ENCODE measurements around the gene INTS1.

INTS1 gene

DNA sequence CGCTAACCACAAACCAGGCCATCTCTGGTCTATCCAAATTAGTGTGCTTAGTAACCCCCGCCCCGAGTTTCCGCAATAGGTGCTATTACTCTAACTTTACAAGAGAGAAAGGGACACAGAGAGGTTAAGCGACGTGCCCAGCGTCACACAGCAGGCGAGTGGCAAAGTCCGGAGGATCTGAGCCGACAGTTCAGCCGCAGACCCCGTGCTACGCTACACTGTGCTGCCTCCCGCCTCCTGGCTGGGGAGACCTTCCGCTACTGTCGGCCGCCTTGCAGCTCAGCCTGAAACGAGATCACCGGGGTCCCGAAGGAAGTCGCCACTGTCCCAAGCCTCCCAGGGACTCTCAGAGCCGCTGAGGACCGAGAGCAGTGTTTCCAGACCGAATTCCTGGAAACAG is 799 bp downstream of the INTS1 start:
- DNase-seq (ENCODE audit: low spot score), result no peak

DNA sequence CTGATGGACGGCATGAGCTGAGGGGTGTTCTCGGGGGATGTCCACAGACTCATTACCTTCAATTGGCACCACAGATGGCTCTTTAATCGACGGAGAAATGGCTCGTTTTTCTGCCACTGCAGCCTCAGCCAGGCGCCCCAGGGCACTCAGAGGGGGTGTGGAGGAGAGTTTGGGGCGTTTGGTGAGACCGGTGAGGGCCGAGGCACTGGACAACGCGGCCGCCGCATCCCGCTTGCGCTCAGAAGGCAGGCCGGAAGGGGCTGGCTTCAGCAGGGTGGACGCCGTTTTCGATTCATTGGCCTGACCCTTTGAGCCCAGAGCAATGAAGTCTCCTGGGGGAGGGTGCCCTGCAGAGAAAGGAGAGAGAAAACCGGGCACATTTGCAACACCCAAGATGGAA is 1.3 kb downstream of the INTS1 start:
- DNase-seq (ENCODE audit: low spot score), result no peak

DNA sequence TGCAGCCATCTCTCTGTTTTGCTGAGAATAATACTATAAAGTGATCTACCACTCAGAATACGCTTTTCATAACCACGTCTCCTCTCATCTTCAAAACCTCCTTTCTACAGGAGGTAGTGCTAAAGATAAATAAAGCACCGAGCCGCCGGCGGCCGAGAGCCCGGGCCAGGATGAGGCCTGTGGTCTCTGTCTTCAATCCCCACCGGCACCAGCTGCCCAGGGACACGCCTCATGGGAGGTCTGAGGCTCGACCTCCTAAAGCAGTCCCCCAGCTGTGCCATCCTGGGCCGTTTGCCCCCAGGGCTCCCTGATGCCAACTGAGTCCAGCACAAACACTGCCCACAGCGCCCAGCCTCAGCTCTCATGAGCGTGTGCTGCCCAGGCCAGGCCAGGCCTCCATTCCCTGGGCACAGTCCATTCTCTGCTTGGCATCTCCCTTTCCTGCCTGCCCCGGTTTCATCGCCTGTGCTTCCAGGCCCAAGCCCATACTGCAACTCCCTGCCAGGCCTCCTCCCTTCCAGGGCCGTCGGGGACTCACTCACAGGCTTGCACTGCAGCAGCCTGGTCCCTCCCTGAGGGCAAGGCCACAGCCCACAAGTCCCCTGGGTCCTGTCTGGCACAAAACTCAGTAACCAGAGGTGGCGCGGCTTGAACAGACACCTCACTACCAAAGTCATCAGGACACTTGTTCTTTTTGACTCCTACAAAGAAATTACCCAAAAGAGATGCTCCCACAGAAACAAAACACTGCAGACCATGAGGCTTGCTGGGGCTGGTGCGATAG is 2.5 kb downstream of the INTS1 start:
- no peak for DNase-seq (ENCODE audit: low spot score)

DNA sequence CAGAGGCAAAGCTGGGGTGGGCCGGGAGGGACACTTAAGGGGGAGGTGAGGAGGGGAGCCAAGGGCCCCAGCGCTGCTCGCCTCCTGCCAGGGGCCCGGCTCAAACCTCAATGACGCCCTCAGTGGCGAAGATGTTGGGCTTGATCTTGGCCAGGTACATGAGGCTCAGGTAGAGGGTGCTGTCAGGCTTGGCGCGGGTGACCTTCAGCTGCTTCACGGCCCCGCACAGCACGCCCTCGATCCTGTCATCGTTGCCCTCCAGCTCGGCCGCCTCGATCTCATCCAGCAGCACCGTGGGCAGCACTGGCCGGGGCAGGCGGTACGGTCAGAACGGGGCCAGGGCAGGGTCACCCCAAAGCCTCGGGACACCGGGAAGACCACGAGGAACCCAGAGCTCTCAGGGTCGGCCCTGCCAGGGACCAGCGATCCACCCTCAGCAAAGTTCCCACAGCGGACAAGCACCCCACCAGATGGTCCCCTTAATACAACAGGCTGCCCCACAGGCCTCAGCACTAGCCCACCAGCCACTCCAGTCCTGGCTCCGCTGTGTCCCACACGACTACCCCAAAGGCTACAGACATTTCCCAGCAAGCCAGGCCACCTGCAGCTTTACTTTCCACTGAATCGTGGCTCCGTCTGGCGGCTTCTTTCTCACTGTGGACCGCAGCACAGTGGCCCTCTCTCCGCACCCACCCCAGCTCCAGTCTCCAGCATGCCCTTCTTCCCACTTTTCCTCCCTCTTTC is 4.0 kb downstream of the INTS1 start:
- DNase-seq (ENCODE audit: low spot score), result no peak

DNA sequence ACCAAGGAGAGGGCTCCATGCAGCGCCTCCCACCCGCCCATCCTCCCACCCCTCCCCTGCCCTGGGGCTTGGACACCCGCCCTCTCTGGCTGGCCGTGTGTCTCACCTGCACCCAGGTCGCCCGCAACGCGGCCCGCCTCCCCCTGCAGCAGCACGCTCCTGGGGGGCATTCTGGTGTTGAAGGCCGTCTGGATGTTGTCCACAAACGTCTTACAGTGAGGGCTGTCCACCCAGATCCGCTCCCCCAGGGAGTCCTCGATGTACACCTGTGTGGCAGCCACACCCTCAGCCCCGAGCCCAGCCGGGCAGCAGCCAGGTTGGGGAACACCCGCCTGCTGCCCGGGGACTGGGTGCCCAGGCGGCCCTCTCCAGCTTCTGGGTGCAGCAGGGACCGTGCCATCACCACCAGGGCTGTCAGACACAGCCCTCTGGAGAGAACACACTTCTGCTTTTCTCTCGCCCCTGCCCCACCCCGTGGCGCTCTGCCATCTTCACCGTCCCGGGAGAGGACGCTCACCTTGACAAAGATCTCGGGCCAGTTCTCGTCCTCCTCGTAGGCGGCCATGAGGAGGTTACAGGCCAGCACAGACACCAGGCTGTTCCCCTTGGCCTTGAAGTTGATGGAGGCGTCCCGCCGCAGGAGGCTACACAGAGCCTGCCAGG is 4.7 kb downstream of the INTS1 start:
- no peak for DNase-seq (ENCODE audit: low spot score)

DNA sequence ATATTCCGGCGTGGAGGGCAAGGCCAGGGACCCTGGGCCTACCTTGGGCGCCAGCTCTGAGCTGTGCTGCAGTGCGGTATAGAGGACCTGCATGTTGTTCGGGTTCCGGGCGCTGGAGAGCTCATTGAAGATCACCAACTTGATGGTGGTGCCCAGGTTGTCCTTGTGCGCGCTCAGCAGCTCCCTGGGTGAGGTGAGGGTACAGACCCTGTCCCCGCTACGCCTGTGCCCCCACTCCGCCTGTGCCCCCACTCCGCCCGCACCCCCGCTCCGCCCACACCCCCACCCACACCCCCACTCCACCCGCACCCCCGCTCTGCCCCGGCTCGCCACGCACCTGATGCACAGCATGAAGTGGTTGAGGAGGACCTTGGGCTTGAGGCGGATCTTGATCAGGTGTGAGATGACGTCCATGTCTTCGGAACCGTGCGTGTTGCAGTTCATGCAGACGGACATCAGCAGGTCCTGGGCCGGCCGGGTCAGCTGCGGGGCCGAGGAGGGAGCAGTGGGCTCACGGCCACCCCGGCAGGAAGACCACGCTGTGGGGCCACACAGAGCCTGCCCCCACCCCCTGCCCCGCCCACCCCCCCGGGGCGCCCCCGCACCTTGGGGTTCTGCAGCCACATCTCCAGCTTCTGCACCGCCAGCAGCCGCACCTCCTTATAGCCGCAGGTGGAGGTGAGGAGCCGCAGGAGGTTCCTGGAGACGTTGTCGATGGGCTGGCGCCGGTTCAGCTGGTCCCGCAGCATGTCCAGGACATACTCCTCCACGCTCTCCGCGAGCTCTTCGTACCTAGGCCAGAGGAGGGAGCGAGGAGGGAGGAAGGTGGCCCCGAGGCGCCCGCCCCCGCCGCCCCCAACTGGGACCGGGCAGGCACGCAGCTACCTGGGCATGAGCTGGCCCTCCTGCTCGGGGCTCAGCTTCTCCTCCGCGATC is 5.6 kb downstream of the INTS1 start:
- no peak for DNase-seq (ENCODE audit: low spot score)

DNA sequence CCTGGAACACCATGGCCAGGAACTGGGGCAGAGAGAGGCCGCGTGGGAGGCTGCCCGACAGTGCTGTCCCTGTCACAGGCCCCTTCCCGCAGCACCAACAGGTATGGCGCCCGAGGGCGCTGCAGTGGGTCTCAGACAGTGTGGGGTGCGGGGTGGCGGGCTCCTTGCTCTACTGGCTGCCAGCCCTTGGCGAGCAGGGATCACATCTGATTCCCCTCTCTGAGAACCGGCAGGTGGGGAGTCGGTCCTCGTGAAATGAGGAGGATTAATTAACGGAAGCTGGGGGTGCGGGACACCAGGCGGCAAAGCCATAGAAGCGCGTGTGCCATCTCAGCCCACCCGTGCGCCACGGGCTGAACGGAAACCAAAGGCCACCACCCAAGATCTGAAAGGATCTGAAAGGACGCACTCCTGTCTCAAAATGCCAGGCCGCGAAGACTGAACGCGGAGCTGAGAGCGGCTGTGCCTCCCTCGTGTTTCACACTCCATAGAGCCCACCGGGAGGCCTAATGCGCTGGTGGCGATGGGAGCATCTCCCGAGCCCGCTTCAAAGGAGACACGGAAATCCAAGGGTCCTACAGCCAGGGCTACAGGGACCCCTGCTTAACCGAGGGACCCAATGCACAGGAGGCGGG is 6.8 kb downstream of the INTS1 start:
- DNase-seq (ENCODE audit: low spot score), result no peak

DNA sequence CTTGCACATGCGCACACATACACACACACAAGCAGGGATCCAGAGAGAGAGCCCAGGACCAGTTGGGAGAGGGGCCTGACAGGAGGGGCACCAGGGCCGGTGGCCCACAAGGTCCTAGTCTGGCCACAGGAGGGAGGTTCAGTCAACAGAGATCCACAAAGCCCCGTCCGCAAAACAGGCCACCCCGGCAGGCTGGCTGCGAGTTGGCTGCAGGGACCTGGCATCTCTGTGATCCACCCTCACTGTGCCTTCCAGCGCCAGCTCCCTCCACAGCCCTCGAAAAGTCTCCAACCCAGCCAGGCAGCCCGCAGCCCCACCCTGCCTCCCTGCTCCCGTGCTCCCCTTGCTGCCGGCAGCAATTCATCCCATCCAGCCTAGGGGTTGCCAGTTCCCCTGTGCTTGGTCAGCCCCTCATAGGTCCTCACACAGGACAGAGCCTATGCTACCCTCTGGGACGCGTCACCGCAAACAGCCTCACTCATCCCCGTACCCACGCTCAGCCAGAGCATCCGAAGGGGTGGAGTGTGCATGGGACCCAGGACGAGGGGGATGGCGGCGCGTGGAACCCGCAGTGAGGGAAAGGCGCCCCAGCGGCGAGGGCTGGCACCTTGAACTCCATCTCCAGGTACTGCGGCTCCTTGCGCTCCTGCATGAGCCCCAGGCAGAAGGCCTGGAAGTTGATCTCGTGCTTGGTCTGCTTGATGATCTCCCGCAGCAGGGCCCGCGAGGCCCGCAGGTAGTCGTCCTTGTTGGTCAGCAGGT is 7.5 kb downstream of the INTS1 start:
- DNase-seq (ENCODE audit: low spot score), result no peak

DNA sequence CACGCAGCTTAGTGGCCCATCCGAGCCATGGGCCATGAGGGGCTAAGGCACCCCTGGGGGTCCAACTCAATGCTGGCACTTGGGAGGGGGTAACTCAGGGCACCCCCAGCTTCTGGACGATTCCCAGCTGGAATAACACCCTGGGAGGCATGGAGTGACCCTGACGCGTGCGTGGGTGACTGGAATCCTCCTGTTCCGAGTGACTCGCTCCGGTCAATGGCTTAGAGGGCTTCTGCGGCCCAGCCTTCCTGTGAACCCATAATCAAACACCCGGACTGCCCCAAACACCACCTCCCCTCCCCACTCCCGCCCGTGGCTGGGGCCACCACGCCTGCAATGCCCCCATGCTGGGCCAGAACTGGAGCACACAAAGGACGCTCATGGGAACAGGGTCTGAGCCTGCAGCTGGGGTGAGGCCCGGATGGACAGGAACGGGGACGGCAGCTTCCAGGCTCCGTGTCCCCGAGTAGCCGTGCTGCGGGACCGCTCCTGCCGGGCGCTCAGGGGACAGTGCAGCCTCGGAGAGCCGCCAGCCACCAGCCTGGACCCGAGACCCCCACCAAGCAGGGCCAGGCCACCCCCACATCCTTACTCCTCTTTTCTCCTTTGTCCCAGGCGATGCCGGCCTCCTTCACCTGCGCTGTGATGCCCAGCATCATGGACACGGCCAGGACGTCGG is 8.5 kb downstream of the INTS1 start:
- no peak for DNase-seq (ENCODE audit: low spot score)

DNA sequence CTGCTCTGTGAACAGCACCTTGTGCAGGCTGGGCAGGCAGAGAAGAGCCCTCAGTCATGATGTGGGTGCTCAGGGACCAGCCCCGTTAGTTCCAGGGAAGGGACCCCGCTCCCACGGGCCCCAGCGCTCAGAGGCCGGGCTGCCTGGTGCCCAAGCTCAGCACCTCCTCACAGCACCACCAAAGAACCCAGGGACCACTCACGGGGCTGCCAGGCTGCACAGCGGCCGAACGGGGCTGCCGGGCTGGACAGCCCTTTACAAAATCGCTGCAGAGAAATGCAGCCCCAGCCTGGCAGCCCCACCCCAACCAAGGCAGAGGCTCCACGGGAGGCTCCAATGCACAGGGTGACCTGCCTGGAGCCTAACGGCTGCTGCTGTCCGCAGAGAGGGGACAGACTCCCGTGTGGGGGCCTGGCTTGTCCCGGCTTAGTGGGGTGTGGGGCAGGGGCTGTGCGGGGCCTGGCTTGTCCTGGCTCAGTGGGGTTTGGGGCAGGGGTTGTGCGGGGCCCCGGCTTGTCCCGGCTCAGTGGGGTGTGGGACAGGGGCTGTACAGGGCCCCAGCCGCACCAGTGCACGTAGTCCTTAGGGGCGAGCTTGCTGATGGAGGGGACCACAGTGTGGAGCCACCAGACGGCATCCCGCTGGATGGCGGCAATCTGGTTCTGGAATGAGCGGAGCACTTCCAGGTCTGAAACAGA is 9.2 kb downstream of the INTS1 start:
- DNase-seq (ENCODE audit: low spot score), result no peak

DNA sequence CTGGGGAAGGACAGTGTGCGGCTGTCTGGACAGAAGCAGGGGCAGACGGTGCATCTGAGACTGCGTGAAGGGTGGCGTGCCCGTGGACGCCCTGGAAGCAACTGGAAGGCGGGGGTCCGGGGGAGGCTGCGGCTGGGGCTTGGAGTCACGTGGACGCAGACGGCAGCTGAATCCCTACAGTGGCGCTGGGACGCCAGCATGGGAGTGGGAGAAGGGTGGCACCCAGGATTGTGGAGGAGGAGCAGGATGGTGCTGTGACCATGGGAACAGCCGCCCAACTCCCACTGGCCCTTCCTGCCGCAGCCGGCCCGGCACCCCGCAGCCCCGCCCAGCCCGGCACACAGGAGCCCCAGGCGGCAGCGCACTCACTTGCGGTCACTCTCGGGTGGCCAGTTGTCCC is 9.7 kb downstream of the INTS1 start:
- no peak for DNase-seq (ENCODE audit: low spot score)

DNA sequence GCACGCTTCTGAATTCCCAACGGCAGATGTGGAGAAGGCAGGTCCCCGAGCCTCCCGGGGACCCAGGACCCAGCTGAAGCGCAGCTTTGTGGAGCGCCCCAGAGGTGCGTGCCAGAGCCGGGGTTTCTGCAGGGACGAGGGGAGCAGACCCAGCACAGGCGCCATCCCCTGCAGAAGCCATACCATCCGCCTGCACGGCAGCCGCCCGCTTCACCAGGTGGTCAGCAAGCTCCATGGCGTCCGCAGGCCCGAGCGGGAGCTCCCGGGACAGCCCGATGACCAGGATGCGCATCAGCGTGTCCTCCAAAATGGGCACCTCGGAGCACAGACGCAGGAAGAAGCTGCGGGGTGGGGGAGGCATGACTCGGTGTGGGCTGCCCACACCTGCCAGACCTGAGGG is 10.6 kb downstream of the INTS1 start:
- no peak for DNase-seq (ENCODE audit: low spot score)

DNA sequence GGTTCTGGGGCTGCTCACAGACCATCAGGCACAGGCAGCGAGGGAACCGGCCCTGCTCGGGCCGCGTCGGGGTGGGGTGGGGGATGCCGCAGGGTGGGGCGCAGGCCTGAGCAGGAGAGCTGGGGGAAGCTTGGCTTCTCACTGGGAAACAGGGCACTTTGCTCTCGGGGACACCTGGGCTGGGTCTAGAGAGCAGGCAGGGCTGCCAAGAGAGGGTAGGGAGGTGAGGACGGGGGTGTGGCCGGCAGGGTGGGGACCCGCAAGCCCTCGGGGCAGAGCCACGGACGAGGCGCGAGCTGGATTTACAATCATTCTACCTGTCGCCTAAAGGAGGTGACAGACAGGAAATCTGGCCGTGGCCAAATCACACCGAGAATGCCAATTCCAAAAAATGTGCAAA is 11.1 kb downstream of the INTS1 start:
- DNase-seq (ENCODE audit: low spot score), result no peak

DNA sequence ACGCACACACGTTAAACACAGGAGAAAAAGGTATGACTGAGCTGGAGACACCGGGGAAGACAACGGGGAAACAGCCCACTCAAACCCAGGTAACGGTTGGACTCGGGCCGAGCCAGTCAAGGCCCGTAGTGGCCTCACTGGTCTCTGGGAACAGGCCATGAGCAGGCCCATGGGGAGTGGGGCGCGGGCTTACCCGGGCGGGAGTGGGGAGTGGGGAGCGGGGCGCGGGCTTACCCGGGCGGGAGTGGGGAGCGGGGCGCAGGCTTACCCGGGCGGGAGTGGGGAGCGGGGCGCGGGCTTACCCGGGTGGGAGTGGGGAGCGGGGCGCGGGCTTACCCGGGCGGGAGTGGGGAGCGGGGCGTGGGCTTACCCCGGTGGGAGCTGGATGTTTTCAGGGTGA is 11.5 kb downstream of the INTS1 start:
- no peak for DNase-seq (ENCODE audit: low spot score)

DNA sequence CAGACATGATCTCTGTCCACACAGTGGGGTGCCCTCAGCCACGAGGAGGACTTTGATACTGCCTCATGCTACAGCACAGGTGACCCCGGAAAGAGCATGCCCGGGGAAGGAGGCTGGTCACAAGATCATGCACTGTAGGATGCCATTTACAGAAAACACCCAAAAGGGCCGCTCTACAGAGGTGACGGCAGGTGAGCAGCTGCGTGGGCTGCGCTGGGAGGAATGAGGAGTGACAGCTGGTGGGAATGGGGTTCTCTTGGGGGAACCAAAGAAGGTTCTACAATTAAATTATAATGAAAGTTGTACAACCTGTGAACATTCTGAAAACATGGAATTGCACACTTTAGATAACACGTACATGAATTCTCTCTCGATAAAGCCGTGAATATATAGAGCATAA is 12.0 kb downstream of the INTS1 start:
- DNase-seq (ENCODE audit: low spot score), result no peak

DNA sequence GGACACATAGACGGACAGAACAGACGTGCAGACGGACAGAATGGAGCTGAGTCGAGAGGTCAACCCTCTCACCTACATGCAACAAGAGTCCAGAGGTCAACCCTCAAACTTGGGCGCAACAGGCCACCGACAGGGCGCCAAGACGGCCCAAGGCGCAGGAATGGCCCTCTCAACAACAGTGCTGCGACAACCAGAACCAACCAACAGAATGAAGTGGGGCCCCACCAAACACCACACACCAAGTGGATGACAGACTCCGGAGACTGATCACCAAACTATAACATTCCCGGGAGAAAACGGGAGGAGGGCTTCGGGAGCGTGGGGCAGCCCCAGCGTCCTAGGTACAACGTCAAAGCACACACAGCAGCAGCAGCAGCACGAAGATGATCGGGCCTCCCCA is 13.4 kb downstream of the INTS1 start:
- no peak for DNase-seq (ENCODE audit: low spot score)

DNA sequence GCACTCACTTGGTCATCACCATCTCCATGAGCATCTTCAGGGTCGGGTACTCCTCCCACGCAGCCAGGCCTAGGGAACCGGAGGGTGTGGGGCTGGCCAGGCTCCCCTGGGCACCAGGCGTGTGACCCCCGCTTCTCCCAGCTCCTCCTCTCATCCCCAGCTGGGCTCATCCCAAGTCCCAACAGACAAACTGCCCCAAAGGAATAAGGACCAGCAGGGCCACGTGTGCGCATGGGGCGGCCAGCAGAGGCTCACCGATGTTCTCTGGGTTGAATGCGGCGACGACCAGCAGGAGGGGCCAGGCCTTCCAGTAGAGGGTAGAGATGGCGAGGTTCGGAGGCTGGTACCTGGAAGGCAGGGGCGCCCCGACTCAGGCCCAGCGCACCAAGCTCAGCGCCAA is 14.9 kb downstream of the INTS1 start:
- no peak for DNase-seq (ENCODE audit: low spot score)

DNA sequence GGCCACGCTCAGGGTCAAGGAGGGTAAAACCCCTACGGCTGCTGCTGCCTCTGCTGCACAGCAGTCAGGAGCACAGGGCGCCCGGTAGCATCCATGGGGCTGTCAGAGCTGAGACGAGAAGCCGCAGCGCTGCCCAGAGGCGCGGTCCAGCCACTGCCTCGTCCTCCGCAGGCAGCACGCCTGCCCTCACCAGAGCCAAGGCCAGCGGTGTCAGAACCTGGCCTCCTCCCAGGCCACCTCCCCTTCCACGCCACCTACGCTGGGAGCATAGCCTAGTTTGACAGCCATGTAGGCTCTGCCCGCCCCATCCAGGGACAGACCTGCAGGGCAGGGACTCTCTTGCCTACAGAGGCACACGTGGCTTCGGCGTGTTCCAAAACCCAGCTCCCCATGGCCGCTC is 16.2 kb downstream of the INTS1 start:
- DNase-seq (ENCODE audit: low spot score), result no peak

DNA sequence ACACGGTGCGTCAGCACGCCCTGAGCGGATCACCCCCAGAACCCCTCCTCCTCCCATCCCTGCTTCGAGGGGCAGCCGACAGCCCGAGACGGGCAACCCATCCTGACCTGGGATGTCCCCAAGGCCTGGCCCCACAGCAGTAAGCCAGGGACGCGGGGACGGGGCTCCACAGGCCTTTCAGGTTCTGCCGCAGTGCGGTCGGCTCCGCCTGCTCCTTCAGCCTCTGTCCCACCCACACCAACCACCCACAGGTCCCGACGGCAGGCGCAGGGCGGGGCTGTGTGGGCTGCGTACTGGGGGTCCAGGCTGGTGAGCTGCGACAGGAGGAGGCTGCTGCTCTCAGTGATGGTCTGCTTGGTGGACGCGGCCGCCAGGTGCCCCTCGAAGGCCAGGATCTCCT is 16.7 kb downstream of the INTS1 start:
- DNase-seq (ENCODE audit: low spot score), result no peak

DNA sequence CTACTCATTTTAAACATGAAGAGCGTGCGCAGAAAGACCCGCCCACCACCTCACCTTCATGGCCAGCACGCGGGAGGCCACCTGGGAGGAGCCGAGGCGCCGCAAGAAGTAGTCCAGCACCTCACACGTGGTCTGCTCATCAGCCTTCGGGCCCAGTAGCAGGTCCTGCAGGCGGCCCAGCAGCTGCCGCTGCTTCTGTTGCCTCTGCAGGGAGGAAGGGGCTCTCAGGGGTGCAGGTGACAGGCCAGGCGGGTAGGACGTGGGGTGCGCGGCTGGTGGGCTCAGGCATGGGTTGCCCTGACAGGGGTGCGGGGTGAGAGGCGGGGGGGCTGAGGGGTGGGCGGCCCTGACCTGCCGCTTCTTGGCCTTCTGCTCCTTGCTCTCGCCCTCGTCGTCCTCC is 17.6 kb downstream of the INTS1 start:
- DNase-seq (ENCODE audit: low spot score), result no peak

Measured in NAMALWA (cell line).